ENCODE results near the gene IL1RAP.

GRCh38 chr3:190481779-190482178 is 32.1 kb upstream of the IL1RAP start:
- TF ChIP-seq CTCF (IDR thresholded peaks at IDR 0.05; ENCODE audit: poor library complexity) (no peak), EZH2 (IDR thresholded peaks at IDR 0.05; ENCODE audit: borderline replicate concordance) (no peak)

Data from hepatocyte (in vitro differentiated cells).